PC-9 (cell line): ENCODE measurements around the gene VEPH1. TPM values are rescaled to one million over a fixed set of nuclear protein-coding genes. Genes with fewer than 3 reads are reported as not detected.

Experiments used
- BruUV-seq: library from RNA; stranded (reverse); fragments of 400-500 nt; replicated peaks from 2 replicates; lab custom pipeline; 2021; lab: Mats Ljungman, UMichigan
- CTCF ChIA-PET: fragments of 300-600 bp; sonication (Branson Sonifier 250); formaldehyde crosslinking; loops from one replicate; lab custom pipeline; 2022; ENCODE audit warnings: antibody characterized with exemption; lab: Charles Lee
- POLR2A ChIA-PET: fragments of 300-600 bp; sonication (Branson Sonifier 250); formaldehyde crosslinking; loops from one replicate; lab custom pipeline; 2022; ENCODE audit warnings: antibody characterized with exemption; ENCODE audit not compliant: unreplicated experiment; lab: Charles Lee
- DNase-seq, 2 experiments: peaks; one replicate each; pipeline versions ENCODE4 v3.0.0 to v3.0.0-alpha.2; 2015 to 2022; ENCODE audit warnings: mixed read lengths in 1 of 2
- H2AFZ ChIP-seq: fragments of 200-600 bp; sonication (generic); 2 replicates; pipeline ENCODE4 v1.8.1; 2017; ENCODE audit warnings: antibody characterized with exemption
- H3F3A ChIP-seq: fragments of 200-600 bp; sonication (generic); 2 replicates; pipeline ENCODE4 v1.8.1; 2017; ENCODE audit warnings: antibody characterized with exemption, mild to moderate bottlenecking, low read depth; ENCODE audit not compliant: insufficient read depth
- H3K27ac ChIP-seq: fragments of 200-600 bp; sonication (generic); 2 replicates; pipeline ENCODE4 v1.6.1; 2016; ENCODE audit warnings: mixed run types
- H3K27me3 ChIP-seq: fragments of 200-600 bp; sonication (generic); 2 replicates; pipeline ENCODE4 v1.6.1; 2016; ENCODE audit warnings: low read depth, mixed run types; ENCODE audit not compliant: insufficient read depth
- H3K36me3 ChIP-seq: fragments of 200-600 bp; sonication (generic); 2 replicates; pipeline ENCODE4 v1.6.1; 2016; ENCODE audit warnings: low read depth, mixed run types
- H3K4me1 ChIP-seq: fragments of 200-600 bp; sonication (generic); replicated peaks from 2 replicates; pipeline ENCODE4 v1.6.1; 2016; ENCODE audit warnings: mixed run types; ENCODE audit not compliant: insufficient read depth
- H3K4me2 ChIP-seq: fragments of 200-600 bp; sonication (generic); 2 replicates; pipeline ENCODE4 v1.6.1; 2017; ENCODE audit warnings: mixed run types
- H3K4me3 ChIP-seq: fragments of 200-600 bp; sonication (generic); 2 replicates; pipeline ENCODE4 v1.6.1; 2016; ENCODE audit warnings: mixed run types
- H3K79me2 ChIP-seq: fragments of 200-600 bp; sonication (generic); 2 replicates; pipeline ENCODE4 v1.6.1; 2017; ENCODE audit warnings: low read depth, mixed run types
- H3K9me2 ChIP-seq: fragments of 200-600 bp; sonication (generic); 2 replicates; pipeline ENCODE4 v1.8.1; 2017; ENCODE audit warnings: mild to moderate bottlenecking; ENCODE audit not compliant: insufficient read depth
- H3K9me3 ChIP-seq: fragments of 200-600 bp; sonication (generic); 2 replicates; pipeline ENCODE4 v1.8.1; 2016; ENCODE audit warnings: low read depth; ENCODE audit not compliant: insufficient read depth
- H4K20me1 ChIP-seq: fragments of 200-600 bp; sonication (generic); 2 replicates; pipeline ENCODE4 v1.8.1; 2017; ENCODE audit not compliant: insufficient read depth
- CTCF ChIP-seq: fragments of 200-600 bp; sonication (generic); conservative IDR thresholded peaks from 2 replicates; pipeline ENCODE4 v1.6.1; 2017; ENCODE audit warnings: mixed run types, antibody characterized with exemption, mild to moderate bottlenecking, moderate library complexity
- EZH2 ChIP-seq: fragments of 200-600 bp; sonication (generic); IDR thresholded peaks from 2 replicates; pipeline ENCODE4 v1.8.0; 2017; ENCODE audit warnings: antibody characterized with exemption, low read depth
- intact Hi-C: fragments of 100-400 bp; cut with micrococcal nuclease; formaldehyde crosslinking; loops from one replicate; pipeline ENCODE4 v1.10.0; 2022; ENCODE audit not compliant: unreplicated experiment
- total RNA-seq: library from RNA; stranded (reverse); gene quantifications from 2 replicates; pipeline ENCODE4 v1.2.3, GENCODE V29; 2021

VEPH1 gene
- total RNA-seq, 1 experiment from 2014 or later: 4.0 TPM

- Histone ChIP-seq H3K9me2 (0 out of 2 replicates have a peak, but pooled peaks cover 4% of the 10 kb centered on the region), H3K36me3 (no peaks in the 10 kb centered on the region), H3F3A (peaks cover 17% of the 10 kb centered on the region), H3K9me3 (no peaks in the 10 kb centered on the region; the same call in none of the 2 replicates), H3K27ac (no peak overlapping the region), H4K20me1 (no peaks in the 10 kb centered on the region), H3K4me1 (peaks cover 25% of the 10 kb centered on the region), H3K79me2 (no peaks in the 10 kb centered on the region), H3K4me2 (no peak overlapping the region), H3K4me3 (no peak overlapping the region), H2AFZ (no peak overlapping the region), H3K27me3 (no peaks in the 10 kb centered on the region)
- TF ChIP-seq CTCF (no peak), EZH2 (no peak)
- ChIA-PET CTCF (no interaction called here), POLR2A (no interaction called here)
- intact Hi-C loops: loop anchor here (5.0 kb wide), 2 partner anchors 1344 to 1624 kb away; partner anchors contain the start of gene GMPS
- no TSS peak for BruUV-seq
- DNase-seq: no peak
Measured at GRCh38 chr3:157495846-157496245, 7.4 kb downstream of the VEPH1 start.

DNA sequence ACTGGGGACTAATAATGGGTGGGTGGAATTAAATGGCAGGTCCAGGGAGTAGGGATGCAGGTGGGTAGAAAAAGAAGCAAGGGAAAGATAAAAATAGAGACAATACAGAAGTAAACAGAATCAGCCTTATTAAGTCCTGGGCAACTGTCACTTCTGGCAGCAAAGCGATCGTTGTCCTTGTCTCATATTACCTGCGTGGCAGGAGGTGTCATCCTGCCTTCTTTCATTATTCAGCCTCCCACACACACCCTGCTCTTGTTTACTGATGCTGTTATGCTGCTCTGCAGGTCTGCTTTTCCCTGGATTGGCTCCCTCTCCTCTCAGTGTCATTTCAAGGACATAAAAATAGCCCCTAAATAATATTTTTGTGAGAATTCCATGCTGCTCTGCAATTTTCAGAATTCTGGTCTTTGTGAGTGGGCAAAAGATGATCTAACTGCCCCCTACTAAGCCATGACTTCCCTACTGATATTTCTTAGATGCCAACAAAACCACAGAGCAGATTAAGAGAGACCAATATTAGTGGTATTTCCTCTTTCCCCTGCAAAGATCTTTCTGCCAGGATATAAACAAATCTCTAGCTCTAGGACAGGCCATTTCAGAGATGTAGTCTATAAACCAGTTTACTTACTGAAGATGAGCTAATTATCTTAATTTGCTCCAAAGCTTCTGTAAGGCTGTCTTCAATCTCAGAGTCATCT lies 8.5 kb downstream of the VEPH1 start:
- no peaks in the 10 kb centered on the region for H4K20me1 ChIP-seq
- 0 out of 2 replicates have a peak, but pooled peaks cover 4% of the 10 kb centered on the region for H3K9me2 ChIP-seq
- BruUV-seq: no TSS peak
- no peak overlapping the region for H3K4me2 ChIP-seq
- H3K4me3 ChIP-seq: no peak overlapping the region
- H2AFZ ChIP-seq: no peak overlapping the region
- peaks cover 14% of the 10 kb centered on the region for H3K4me1 ChIP-seq
- H3K27ac ChIP-seq: no peak overlapping the region
- no peak for DNase-seq
- H3K79me2 ChIP-seq: no peaks in the 10 kb centered on the region
- ChIA-PET POLR2A (interaction anchor here (0.6 kb wide), 1 partner anchor 293 kb away, joined by 3 read pairs; no protein-coding TSS in a partner anchor), CTCF (no interaction called here)
- no peaks in the 10 kb centered on the region for H3K27me3 ChIP-seq
- TF ChIP-seq EZH2 (no peak), CTCF (no peak)
- no peaks in the 10 kb centered on the region; the same call in none of the 2 replicates for H3K9me3 ChIP-seq
- intact Hi-C loops: loop anchor here (5.0 kb wide), 2 partner anchors 1342 to 1622 kb away; partner anchors contain the start of gene GMPS
- H3F3A ChIP-seq: peaks cover 10% of the 10 kb centered on the region
- H3K36me3 ChIP-seq: no peaks in the 10 kb centered on the region

DNA sequence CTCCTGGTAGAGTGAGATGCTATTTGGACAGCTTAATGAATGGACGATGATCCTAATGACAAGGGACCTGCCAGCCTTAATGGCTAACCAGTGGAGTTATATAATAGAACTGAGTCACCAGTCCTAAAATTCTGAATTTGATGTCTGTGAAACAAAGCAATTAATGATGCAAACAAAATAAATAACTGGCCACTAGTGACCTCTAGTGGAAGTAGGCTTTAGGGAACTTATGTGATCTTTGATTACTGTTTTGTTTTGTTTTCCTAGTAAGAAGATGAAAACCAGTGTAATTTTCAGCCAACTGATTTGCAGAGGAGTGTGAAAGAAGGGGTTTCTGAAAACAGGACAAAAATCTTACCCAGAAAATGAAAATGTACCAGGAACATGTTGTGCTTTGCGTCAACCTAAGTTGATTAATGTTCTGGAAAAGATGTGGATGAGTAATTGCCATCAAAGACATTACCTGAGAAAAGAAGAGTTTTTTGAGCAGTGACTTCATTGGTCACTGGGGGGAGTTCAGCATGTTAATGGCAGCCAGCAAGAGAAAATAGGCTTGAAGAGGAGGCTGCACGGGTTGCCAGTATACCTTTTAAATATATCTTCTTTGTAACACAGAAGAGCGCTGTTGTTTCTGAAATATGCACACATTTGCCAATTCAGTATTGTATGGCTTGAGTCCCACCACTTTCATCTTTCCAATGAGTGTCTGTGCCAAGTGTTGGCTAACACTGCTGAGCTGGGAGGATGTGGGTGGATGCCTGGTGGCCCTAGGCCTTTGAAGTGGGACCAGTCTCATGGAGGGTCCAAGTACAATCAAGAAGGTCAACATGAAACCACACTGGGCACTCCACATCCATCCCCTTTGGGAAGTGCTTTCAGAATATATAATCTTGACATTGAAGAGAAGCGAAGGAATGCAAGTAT lies 9.3 kb downstream of the VEPH1 start:
- no TSS peak for BruUV-seq
- POLR2A ChIA-PET: interaction anchor here (0.7 kb wide), 1 partner anchor 356 kb away, joined by 4 read pairs; no protein-coding TSS in a partner anchor
- Histone ChIP-seq H3K4me1 (peaks cover 10% of the 10 kb centered on the region), H4K20me1 (no peaks in the 10 kb centered on the region), H3K36me3 (no peaks in the 10 kb centered on the region), H3K4me3 (no peak overlapping the region), H3K4me2 (no peak overlapping the region), H3K27me3 (no peaks in the 10 kb centered on the region), H3K9me3 (no peaks in the 10 kb centered on the region; the same call in none of the 2 replicates), H3K27ac (no peak overlapping the region), H3K79me2 (no peaks in the 10 kb centered on the region), H3K9me2 (0 out of 2 replicates have a peak, but pooled peaks cover 4% of the 10 kb centered on the region), H2AFZ (no peak overlapping the region), H3F3A (peaks cover 5% of the 10 kb centered on the region; the same call in 1 of the 2 replicates)
- CTCF ChIA-PET: no interaction called here
- intact Hi-C loops: loop anchor here (1.0 kb wide), 1 partner anchor 290 kb away; no protein-coding TSS in a partner anchor
- DNase-seq: peak in 1 of 2 experiments; percentile 47
- TF ChIP-seq CTCF (peak; percentile 86), EZH2 (no peak)
